GM23338 (cell line): ENCODE results near the gene HADHA. TPM values are rescaled to one million over a fixed set of nuclear protein-coding genes. Genes with fewer than 3 reads are reported as not detected.
A peak's percentile ranks its signal among the peaks of the same experiment; 100 is the strongest.

ENCODE experiments used
- ATAC-seq: fragments of 200-7000 bp; cut with Tn5 transposase; 3 replicates; pipeline ENCODE4 v1.9.1; 2020
- DNase-seq: peaks from one replicate; pipeline ENCODE4 v3.0.0-alpha.2; 2015; ENCODE audit warnings: low spot score
- H2AFZ ChIP-seq: fragments of 200-600 bp; sonication (generic); 2 replicates; pipeline ENCODE4 v1.8.0; 2016; ENCODE audit warnings: antibody characterized with exemption, mild to moderate bottlenecking, moderate library complexity
- H3F3A ChIP-seq: fragments of 200-600 bp; sonication (generic); replicated peaks from 2 replicates; pipeline ENCODE4 v1.8.0; 2017; ENCODE audit warnings: antibody characterized with exemption, mixed run types, low read depth
- H3K27ac ChIP-seq: fragments of 200-600 bp; sonication (generic); 2 replicates; pipeline ENCODE4 v1.6.1; 2016; ENCODE audit warnings: low read depth
- H3K27me3 ChIP-seq: fragments of 200-600 bp; sonication (generic); 2 replicates; pipeline ENCODE4 v1.8.0; 2016; ENCODE audit warnings: mild to moderate bottlenecking, mixed run types, moderate library complexity; ENCODE audit not compliant: insufficient read depth
- H3K36me3 ChIP-seq: fragments of 200-600 bp; sonication (generic); 2 replicates; pipeline ENCODE4 v1.8.0; 2016; ENCODE audit warnings: mild to moderate bottlenecking; ENCODE audit not compliant: insufficient read depth
- H3K4me1 ChIP-seq: fragments of 200-600 bp; sonication (generic); 2 replicates; pipeline ENCODE4 v1.8.0; 2016; ENCODE audit warnings: mild to moderate bottlenecking, moderate library complexity; ENCODE audit not compliant: insufficient read depth
- H3K4me2 ChIP-seq: fragments of 200-600 bp; sonication (generic); 2 replicates; pipeline ENCODE4 v1.7.1; 2017; ENCODE audit warnings: mixed run types
- H3K4me3 ChIP-seq: fragments of 200-600 bp; sonication (generic); 2 replicates; pipeline ENCODE4 v1.6.1; 2016; ENCODE audit warnings: mixed run types
- H3K79me2 ChIP-seq: fragments of 200-600 bp; sonication (generic); replicated peaks from 2 replicates; pipeline ENCODE4 v1.8.0; 2017; ENCODE audit warnings: mild to moderate bottlenecking; ENCODE audit not compliant: insufficient read depth
- H3K9me2 ChIP-seq: fragments of 200-600 bp; sonication (generic); 2 replicates; pipeline ENCODE4 v1.8.0; 2017; ENCODE audit not compliant: insufficient read depth
- H4K20me1 ChIP-seq: fragments of 200-600 bp; sonication (generic); replicated peaks from 2 replicates; pipeline ENCODE4 v1.8.0; 2017; ENCODE audit warnings: mild to moderate bottlenecking; ENCODE audit not compliant: insufficient read depth
- H3K27ac Mint-ChIP-seq: 2 replicates; pipeline ENCODE4 v1.8.0; 2020; ENCODE audit warnings: inconsistent platforms, mild to moderate bottlenecking, moderate library complexity, mixed read lengths
- H3K27me3 Mint-ChIP-seq: 3 replicates; pipeline ENCODE4 v1.8.0; 2022; ENCODE audit warnings: low read depth, mild to moderate bottlenecking, moderate library complexity, mixed read lengths, inconsistent platforms; ENCODE audit not compliant: insufficient read depth, poor library complexity
- H3K36me3 Mint-ChIP-seq: 3 replicates; pipeline ENCODE4 v1.8.0; 2021; ENCODE audit warnings: low read depth, mild to moderate bottlenecking, inconsistent platforms, moderate library complexity, mixed read lengths
- H3K4me1 Mint-ChIP-seq: 3 replicates; pipeline ENCODE4 v1.8.0; 2020; ENCODE audit warnings: mild to moderate bottlenecking, inconsistent platforms, mixed read lengths
- H3K4me3 Mint-ChIP-seq: 3 replicates; pipeline ENCODE4 v1.8.0; 2021; ENCODE audit warnings: moderate library complexity, mild to moderate bottlenecking, inconsistent platforms, mixed read lengths
- H3K9me3 Mint-ChIP-seq: 3 replicates; pipeline ENCODE4 v1.8.0; 2020; ENCODE audit warnings: moderate library complexity, mild to moderate bottlenecking, inconsistent platforms, mixed read lengths
- ETS1 ChIP-seq: IDR thresholded peaks from 2 replicates; pipeline ENCODE4 v1.6.1; 2016; ENCODE audit warnings: antibody characterized with exemption
- EZH2 ChIP-seq: fragments of 200-600 bp; sonication (generic); IDR thresholded peaks from one replicate; pipeline ENCODE4 v1.8.0; 2017; ENCODE audit warnings: antibody characterized with exemption, mild to moderate bottlenecking, low read depth; ENCODE audit not compliant: unreplicated experiment
- EZH2phosphoT487 ChIP-seq: fragments of 200-600 bp; sonication (generic); IDR thresholded peaks from one replicate; pipeline ENCODE4 v1.8.1; 2018; ENCODE audit warnings: antibody characterized with exemption; ENCODE audit not compliant: unreplicated experiment
- POLR2AphosphoS5 ChIP-seq: IDR thresholded peaks from 2 replicates; pipeline ENCODE4 v1.6.1; 2016; ENCODE audit warnings: antibody characterized with exemption, low read depth
- STAT1 ChIP-seq: IDR thresholded peaks from one replicate; pipeline ENCODE4 v1.6.1; 2016; ENCODE audit warnings: antibody characterized with exemption; ENCODE audit not compliant: unreplicated experiment
- ZNF114 ChIP-seq: fragments of 250-450 bp; sonication (Bioruptor Pico); IDR thresholded peaks from 2 replicates; pipeline ENCODE4 v1.5.0; 2020; ENCODE audit warnings: mild to moderate bottlenecking, moderate library complexity
- ZNF462 ChIP-seq: fragments of 250-450 bp; sonication (Bioruptor Pico); IDR thresholded peaks from 2 replicates; pipeline ENCODE4 v1.5.0; 2020; ENCODE audit warnings: mild to moderate bottlenecking, moderate library complexity
- polyA plus RNA-seq: library from polyadenylated mRNA; unstranded; fragments of >200 nt; fragmentation: Nextera tagmentation; extraction: Ambion mirVana; gene quantifications from 2 replicates; pipeline ENCODE4 v1.2.1, GENCODE V29; 2016
- total RNA-seq: library from RNA; depleted of rRNA; stranded (reverse); fragments of >200 nt; shearing (Covaris generic); gene quantifications from 2 replicates; pipeline ENCODE4 v1.2.3, GENCODE V29; 2014

HADHA gene
- total and polyA plus RNA-seq, 2 experiments from 2014 or later = 63.9 to 92.3 TPM

GRCh38 chr2:26157580-26157979, 86.9 kb downstream of the HADHA start (continued):
- TF ChIP-seq ZNF462 (CRISPR knock-in tag) = no peak

GRCh38 chr2:26150243-26150642, 94.2 kb downstream of the HADHA start:
- Histone ChIP-seq H3K79me2 (no peaks in the 10 kb centered on the region), H2AFZ (peak overlapping the region; percentile 78; the same call in 1 of the 2 replicates), H3K4me1 (no peaks in the 10 kb centered on the region), H3K4me3 (no peak overlapping the region), H3K27ac (no peak overlapping the region), H3K4me2 (no peak overlapping the region), H3F3A (no peaks in the 10 kb centered on the region), H3K36me3 (no peaks in the 10 kb centered on the region), H3K9me2 (no peaks in the 10 kb centered on the region), H4K20me1 (no peaks in the 10 kb centered on the region), H3K27me3 (no peaks in the 10 kb centered on the region)
- H3K4me3 Mint-ChIP-seq = no peak overlapping the region
- ATAC-seq = no peak
- H3K4me1 Mint-ChIP-seq = no peaks in the 10 kb centered on the region
- no peak overlapping the region for H3K27ac Mint-ChIP-seq
- no peaks in the 10 kb centered on the region for H3K36me3 Mint-ChIP-seq
- H3K27me3 Mint-ChIP-seq = peaks cover 5% of the 10 kb centered on the region
- no peak for DNase-seq
- no peaks in the 10 kb centered on the region for H3K9me3 Mint-ChIP-seq
- TF ChIP-seq ETS1 (no peak), ZNF462 (CRISPR knock-in tag) (no peak), STAT1 (no peak), POLR2AphosphoS5 (no peak), ZNF114 (CRISPR knock-in tag) (no peak), EZH2 (no peak), EZH2phosphoT487 (no peak)
